ENCODE data around the gene EMC6. TPM values are rescaled to one million over a fixed set of nuclear protein-coding genes. Genes with fewer than 3 reads are reported as not detected.
A peak's percentile ranks its signal among the peaks of the same experiment; 100 is the strongest.

EMC6 gene
- total RNA-seq, 4 donors from 2014 or later, result 12.6 to 28.1 (median 21.0) TPM

- no peak for DNase-seq
- Histone ChIP-seq H3K27me3 (no peaks in the 10 kb centered on the region), H3K27ac (peak overlapping the region; percentile 28 to 84 (median 49)), H3K4me1 (peaks cover 0 to 29% (median 13%) of the 10 kb centered on the region in 4 donors), H3K9me3 (no peaks in the 10 kb centered on the region), H3K4me3 (no peak overlapping the region), H3K36me3 (peaks cover 0 to 47% (median 0%) of the 10 kb centered on the region in 3 donors)
- no peak for TF ChIP-seq POLR2A (IDR thresholded peaks at IDR 0.05)
- no peak for TF ChIP-seq CTCF (IDR thresholded peaks at IDR 0.05)
These were observed 50.7 kb downstream of the EMC6 start for GRCh38 chr17:3719265-3719664.

Other genes with a start within 250 kb of the EMC6 start
- not detected for gene OR1E2, start 235.0 kb upstream of the EMC6 start, total RNA-seq
- gene SPATA22, start 197.0 kb upstream of the EMC6 start, total RNA-seq, result not detected
- 10 to 100 TPM; 11.4 to 27.7 (median 17.0) TPM for gene ASPA, start 192.8 kb upstream of the EMC6 start, total RNA-seq
- 10 to 100 TPM in 3 of 4 donors, 1 to 10 TPM in 1; 5.0 to 39.1 (median 16.5) TPM for gene TRPV3, start 111.0 kb upstream of the EMC6 start, total RNA-seq
- gene TRPV1, start 59.4 kb upstream of the EMC6 start, total RNA-seq, result 10 to 100 TPM; 13.2 to 56.8 (median 36.3) TPM
- 10 to 100 TPM in 3 of 4 donors, 1 to 10 TPM in 1; 5.8 to 83.8 (median 44.9) TPM for gene SHPK, start 32.6 kb upstream of the EMC6 start, total RNA-seq
- 10 to 100 TPM; 21.5 to 30.1 (median 27.7) TPM for gene CTNS, start 32.1 kb upstream of the EMC6 start, total RNA-seq
- 100 to 1,000 TPM; 113 to 386 (median 239) TPM for gene TAX1BP3, start 234 bp upstream of the EMC6 start, total RNA-seq
- gene P2RX5, start 27.3 kb downstream of the EMC6 start, total RNA-seq, result 100 to 1,000 TPM in 1 of 4 donors, 1 to 10 TPM in 3; 1.2 to 103 (median 5.7) TPM
- 1 to 10 TPM in 1 of 4 donors, not detected in 3; 1.2 TPM for gene HASPIN, start 55.1 kb downstream of the EMC6 start, total RNA-seq
- gene ITGAE, start 132.4 kb downstream of the EMC6 start, total RNA-seq, result 10 to 100 TPM; 14.9 to 41.8 (median 31.5) TPM
- gene NCBP3, start 177.4 kb downstream of the EMC6 start, total RNA-seq, result 10 to 100 TPM; 24.8 to 41.6 (median 32.2) TPM
- gene CAMKK1, start 224.2 kb downstream of the EMC6 start, total RNA-seq, result 10 to 100 TPM in 1 of 4 donors, 1 to 10 TPM in 3; 2.5 to 13.2 (median 4.6) TPM
- 10 to 100 TPM in 1 of 4 donors, 1 to 10 TPM in 2, under 1 TPM in 1; 0.88 to 27.2 (median 4.3) TPM for gene P2RX1, start 247.7 kb downstream of the EMC6 start, total RNA-seq